HG02970 (cell line): Measurements from ENCODE around the gene VWA7.
"Not testable (repeated sequence)": the region's sequence is repeated elsewhere in the genome, so short reads cannot be mapped to it uniquely, and the experiment has no call there.

Experiments used
- ATAC-seq: cut with Tn5 transposase; IDR thresholded peaks from one replicate; pipeline ENCODE4 v1.9.1; 2021; ENCODE audit warnings: mild to moderate bottlenecking, moderate library complexity, moderate number of reproducible peaks; ENCODE audit not compliant: unreplicated experiment, low FRiP score

Gene VWA7, protein sequence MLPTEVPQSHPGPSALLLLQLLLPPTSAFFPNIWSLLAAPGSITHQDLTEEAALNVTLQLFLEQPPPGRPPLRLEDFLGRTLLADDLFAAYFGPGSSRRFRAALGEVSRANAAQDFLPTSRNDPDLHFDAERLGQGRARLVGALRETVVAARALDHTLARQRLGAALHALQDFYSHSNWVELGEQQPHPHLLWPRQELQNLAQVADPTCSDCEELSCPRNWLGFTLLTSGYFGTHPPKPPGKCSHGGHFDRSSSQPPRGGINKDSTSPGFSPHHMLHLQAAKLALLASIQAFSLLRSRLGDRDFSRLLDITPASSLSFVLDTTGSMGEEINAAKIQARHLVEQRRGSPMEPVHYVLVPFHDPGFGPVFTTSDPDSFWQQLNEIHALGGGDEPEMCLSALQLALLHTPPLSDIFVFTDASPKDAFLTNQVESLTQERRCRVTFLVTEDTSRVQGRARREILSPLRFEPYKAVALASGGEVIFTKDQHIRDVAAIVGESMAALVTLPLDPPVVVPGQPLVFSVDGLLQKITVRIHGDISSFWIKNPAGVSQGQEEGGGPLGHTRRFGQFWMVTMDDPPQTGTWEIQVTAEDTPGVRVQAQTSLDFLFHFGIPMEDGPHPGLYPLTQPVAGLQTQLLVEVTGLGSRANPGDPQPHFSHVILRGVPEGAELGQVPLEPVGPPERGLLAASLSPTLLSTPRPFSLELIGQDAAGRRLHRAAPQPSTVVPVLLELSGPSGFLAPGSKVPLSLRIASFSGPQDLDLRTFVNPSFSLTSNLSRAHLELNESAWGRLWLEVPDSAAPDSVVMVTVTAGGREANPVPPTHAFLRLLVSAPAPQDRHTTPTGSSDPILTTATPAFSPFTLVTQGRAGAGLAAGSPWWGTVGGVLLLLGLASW

GRCh38 chr6:31776989-31777666, at the start of gene VWA7:
TSS of gene VWA7 (minus strand) at chr6:31777328. CDS start at chr6:31776779, 549 bp downstream.
- ATAC-seq: peak; percentile 58

DNA sequence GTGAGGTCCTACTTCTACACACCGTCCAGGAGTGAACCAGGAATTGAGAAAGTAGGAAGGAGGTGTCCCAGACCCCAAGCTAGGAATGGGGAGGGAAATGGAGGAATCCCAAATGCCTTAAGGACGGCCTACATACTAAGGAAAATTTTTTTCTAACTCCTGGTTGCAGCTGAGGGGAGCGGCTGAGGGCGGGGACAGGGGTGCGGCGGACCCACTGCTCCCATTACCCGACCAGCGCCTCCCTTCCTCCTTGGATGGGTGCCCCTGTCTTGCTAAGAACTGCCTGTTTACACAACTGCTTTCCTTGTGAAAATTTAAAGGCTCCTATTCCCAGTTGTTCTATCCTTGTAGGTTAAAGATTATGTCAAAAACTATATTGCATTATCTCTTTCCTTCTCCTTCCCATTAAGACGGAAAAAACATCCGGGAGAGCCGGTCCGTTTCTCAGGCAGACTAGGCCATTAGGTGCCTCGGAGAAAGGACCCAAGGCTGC, 49.7 kb upstream of the VWA7 start:
- peak; percentile 4 for ATAC-seq

DNA sequence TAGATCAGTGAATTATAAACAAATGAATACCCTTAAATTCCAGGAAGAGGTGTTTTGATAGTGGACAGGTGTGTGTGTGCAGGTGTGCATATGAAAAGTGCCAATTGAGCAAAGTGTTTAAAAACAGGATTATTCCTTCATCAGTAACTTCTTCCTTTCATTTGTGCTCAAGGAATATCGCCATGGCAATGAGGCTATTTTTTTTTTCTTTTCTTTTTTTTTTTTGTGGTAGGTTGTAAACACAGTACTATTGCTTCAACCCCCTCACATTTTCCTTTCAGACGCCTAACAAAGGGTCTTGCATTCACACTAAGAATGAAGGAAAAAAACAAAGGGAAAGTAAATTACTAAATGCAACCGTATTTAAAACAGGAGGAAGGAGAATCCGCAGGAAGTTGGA, 48.4 kb upstream of the VWA7 start:
- ATAC-seq: no peak

DNA sequence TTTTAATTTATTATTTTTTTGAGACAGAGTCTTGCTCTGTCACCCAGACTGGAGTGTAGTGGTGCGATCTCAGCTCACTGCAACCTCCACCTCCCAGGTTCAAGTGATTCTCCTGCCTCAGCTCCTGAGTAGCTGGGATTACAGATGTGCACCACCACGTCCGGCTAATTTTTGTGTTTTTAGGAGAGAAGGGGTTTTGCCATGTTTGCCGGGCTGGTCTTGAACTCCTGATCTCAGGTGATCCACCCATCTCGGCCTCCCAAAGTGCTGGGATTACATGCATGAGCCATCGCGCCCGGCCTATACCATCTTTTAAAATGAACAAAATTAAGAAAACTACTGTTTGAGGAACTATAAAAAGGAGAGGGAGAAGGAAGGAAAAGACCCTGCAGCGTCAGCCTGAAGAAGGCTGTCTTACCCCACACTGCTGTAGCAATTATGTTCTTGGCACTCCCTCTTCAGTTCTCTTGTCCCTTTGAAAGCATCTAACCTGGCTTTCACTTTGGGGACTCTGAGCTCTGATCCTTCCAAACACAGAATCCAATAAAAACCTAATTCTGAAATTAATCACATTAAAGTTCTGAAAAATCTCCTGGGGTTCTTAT, 46.6 kb upstream of the VWA7 start:
- ATAC-seq: not testable (repeated sequence)

DNA sequence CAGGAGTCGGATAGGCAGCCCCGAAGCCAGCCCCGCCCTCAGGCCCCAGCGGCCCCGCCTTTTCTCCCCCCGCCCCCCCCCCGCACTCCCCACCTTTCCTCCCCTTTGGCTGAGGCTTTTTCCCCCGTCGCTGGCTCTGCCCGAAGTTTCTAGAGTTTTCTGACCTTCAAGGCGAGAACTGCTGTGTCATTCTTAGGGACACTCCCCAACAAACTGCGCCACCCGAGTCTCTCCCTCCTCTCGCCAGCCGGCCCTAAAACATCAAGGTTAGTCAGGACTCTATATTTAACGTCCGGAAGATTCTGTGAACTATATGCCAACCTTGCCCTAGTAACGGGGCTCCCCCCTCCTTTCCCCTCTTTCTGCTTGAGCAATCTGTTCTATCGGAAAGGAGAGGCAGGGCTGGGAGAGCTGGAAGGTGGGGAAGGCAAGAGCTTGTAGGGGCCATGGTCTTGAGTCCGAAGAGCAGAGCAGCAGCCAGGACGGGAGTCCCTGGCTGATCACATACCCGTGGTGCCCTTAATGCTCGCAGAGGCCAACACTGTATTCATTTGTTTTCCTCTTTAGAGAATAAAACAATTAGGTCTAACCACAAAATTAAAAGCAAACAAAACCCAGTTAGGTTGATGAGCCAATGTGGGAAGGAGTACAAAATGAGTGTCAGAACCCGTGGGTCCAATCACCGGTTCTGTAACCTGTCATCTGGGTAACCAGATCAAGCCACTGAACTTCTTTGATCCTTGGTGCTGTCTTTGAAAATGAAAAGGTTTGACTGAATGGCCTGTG, 45.1 kb upstream of the VWA7 start:
- no peak for ATAC-seq

DNA sequence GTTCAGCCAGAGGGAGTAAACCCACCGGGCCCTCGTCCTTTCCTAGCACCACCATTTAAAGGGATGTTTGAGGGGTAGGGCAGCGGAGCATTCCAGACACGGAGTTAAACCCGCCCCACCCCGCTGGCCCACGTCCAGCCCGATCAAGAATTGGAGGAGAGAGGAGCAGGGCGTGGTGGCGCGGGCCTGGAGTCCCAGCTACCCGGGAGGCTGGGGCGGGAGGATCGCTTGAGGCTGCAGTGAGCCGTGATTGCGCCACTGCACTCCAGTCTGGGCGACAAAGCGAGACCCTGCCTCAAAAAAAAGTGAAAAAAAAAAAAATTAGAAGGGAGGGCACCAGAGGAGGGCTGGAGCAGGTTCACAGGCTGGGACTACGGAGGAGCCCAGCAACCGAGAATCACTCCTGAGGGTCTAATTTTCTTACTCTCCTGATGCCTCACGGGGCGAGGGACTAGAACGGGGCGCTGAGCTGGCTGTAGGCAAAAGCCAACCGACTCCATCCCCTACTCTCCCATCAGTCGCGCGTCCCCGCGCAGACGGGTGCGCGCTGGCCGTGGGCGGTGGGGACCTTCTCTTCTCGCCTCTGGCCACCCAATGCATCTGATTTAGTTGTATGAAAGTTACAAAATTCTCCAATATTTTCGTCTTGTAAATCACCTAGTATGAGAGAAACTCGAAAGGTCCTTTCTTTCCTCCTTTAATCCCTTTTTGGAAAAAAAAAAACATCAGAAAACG, 44.3 kb upstream of the VWA7 start:
- ATAC-seq: no peak

- ATAC-seq: not testable (repeated sequence)
These were observed 43.3 kb upstream of the VWA7 start for GRCh38 chr6:31820399-31820798.

DNA sequence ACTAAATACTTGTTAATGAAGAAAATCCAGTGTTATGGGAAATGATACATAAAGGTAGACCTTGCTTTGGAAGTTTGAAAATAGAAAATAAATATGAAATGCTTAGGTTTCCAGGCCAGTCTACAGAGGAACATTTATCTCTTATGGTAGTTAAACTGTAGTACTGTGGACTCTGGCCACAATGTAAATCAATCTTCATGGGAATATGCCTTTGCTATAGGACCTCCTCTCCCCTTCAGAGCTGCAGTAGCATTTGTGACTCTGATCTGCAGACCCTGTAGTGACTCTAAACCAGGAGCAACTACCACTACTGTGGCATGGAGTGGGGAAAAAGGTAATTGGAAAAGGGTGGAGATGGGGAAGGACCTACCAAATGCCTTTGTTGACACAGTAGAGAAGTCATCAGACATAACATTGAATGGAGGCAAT, 42.8 kb upstream of the VWA7 start:
- ATAC-seq: no peak

DNA sequence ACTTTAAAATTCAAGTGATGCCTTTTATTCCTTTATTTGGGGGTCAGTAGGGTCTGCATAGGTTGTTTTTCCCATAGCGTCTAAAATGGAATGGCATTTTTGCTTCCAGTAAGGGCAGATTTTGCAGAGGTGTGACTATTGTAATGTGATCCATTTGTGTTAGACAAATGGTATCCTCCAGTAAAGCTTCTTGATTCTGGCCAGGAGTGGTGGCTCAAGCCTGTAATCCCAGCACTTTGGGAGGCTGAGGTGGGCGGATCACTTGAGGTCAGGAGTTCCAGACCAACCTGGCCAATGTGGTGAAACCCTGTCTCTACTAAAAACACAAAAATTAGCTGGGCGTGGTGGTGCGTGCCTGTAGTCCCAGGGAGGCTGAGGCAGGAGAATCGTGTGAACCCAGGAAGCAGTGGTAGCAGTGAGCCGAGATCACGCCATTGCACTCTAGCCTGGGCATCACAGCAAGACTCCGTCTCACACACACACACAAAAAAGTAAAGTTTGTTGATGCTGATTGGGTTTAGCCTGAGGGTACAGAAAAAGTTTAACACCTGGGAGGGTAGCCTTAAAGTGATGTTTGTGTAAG, 40.9 kb upstream of the VWA7 start:
- not testable (repeated sequence) for ATAC-seq

DNA sequence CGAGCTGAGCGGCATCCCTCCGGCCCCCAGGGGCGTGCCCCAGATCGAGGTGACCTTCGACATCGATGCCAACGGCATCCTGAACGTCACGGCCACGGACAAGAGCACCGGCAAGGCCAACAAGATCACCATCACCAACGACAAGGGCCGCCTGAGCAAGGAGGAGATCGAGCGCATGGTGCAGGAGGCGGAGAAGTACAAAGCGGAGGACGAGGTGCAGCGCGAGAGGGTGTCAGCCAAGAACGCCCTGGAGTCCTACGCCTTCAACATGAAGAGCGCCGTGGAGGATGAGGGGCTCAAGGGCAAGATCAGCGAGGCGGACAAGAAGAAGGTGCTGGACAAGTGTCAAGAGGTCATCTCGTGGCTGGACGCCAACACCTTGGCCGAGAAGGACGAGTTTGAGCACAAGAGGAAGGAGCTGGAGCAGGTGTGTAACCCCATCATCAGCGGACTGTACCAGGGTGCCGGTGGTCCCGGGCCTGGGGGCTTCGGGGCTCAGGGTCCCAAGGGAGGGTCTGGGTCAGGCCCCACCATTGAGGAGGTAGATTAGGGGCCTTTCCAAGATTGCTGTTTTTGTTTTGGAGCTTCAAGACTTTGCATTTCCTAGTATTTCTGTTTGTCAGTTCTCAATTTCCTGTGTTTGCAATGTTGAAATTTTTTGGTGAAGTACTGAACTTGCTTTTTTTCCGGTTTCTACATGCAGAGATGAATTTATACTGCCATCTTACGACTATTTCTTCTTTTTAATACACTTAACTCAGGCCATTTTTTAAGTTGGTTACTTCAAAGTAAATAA, 40.2 kb upstream of the VWA7 start:
- ATAC-seq: not testable (repeated sequence)

DNA sequence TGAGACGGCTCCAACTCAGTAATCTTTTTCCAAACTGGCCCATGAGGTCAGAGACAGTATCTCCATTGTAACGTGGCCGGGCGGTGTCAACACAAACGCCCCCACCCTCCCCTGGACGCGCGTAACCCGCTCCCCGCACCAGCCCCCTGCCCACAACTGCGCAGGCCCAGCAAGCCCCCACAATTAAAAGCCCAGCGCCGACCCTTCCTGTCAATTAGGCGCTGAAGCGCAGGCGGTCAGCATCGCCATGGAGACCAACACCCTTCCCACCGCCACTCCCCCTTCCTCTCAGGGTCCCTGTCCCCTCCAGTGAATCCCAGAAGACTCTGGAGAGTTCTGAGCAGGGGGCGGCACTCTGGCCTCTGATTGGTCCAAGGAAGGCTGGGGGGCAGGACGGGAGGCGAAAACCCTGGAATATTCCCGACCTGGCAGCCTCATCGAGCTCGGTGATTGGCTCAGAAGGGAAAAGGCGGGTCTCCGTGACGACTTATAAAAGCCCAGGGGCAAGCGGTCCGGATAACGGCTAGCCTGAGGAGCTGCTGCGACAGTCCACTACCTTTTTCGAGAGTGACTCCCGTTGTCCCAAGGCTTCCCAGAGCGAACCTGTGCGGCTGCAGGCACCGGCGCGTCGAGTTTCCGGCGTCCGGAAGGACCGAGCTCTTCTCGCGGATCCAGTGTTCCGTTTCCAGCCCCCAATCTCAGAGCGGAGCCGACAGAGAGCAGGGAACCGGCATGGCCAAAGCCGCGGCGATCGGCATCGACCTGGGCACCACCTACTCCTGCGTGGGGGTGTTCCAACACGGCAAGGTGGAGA, 38.1 kb upstream of the VWA7 start, which contains the start of the genes HSPA1A and HSPA1L:
TSS of gene HSPA1A (plus strand) at position 519 of the 814 bp plus-strand sequence. CDS start at position 733, 214 bp downstream.
TSS of gene HSPA1L (minus strand) at position 259 of the 814 bp plus-strand sequence. CDS start 3,311 bp downstream, outside the sequence.
- peak; percentile 31 for ATAC-seq

- peak; percentile 22 for ATAC-seq
These were observed 37.5 kb upstream of the VWA7 start for GRCh38 chr6:31814677-31815024.

- no peak for ATAC-seq
These were observed 36.3 kb upstream of the VWA7 start for GRCh38 chr6:31813465-31813849.

DNA sequence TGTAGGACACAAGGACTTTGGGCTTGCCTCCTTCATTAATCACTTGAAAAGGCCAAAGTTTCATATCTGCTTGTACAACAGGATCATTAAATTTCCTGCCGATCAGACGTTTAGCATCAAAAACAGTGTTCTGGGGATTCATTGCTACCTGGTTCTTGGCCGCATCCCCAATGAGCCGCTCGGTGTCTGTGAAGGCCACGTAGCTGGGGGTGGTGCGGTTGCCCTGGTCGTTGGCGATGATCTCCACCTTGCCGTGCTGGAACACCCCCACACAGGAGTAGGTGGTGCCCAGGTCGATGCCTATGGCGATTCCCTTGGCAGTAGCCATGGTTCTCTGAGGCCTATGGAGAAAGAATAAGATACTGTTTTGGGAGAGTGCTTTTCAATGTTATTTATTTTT, 34.5 kb upstream of the VWA7 start:
- no peak for ATAC-seq

DNA sequence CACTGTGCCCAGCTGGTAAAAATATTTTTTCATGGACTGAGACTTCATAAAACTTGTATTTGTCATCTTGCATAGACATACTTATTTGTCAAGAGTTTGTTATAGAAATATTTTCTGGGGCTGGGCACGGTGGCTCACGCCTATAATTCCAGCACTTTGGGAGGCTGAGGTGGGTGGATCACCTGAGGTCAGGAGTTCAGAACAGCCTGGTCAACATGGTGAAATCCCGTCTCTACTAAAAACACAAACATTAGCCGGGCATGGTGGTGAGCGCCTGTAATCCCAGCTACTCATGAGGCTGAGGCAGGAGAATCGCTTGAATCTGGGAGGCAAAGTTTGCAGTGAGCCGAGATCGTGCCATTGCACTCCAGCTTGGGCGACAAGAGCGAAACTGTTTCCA, 31.5 kb upstream of the VWA7 start:
- ATAC-seq: not testable (repeated sequence)

DNA sequence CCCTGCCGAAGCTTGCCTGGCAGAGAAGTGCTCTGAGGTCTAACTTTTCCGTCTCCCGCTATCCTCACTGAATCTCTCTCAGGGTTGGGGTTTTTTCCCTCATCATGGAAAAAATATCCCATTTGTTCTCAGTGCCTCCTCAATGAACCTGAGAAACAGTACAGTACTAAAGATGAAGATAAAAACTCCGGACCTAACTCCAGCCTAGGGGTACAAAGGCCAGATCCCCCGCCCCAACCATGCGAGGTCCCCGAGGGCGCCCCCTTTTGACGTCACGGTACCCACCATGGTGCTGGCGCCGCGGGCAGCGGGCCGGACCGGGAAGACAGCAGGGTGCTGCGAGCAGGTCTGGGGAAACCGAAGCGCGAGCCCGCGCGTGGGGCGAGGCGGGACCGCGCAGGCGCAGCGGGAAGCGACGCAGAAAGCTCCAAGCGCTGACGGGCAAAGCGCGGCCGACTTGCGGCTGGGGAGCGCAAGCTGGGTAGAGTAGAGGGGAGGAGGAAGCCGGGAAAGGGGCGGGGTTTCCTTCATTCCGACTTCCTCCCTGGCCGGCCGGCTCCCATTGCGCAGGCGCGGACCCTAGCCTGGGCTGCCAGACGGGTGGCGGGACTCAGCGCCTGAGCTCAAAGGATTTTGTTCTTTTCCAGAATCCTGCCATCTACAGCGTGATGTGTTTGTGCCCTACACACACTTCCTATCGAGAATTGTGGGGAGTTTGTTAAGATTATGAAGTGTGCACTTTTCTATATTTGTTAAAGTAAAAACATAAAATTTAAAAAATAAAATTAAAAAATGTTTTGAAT, 29.5 kb upstream of the VWA7 start, which contains the start of gene LSM2:
TSS of gene LSM2 (minus strand) at position 497 of the 803 bp plus-strand sequence. CDS start at position 288, 209 bp downstream.
- peak; percentile 85 for ATAC-seq
